ENCODE data around the gene PEAK3.

The PEAK3 gene

DNA sequence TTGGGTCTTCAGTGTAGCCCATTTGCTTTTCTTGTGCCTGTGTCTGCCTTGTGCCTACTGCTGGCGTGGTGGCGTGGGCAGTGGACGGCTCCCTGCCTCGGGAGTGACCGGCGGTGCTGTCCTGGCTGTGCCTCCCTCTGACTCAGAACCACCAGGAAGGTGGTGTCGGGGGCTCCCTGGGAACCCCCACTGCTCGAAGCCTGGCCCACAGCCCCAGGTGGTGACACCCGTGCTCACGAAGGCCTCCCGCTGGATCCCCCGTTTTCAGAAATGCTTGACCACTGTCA lies 37.9 kb downstream of the PEAK3 start:
- no peak for DNase-seq
- H3K14ac ChIP-seq (ENCODE audit: low read length in 2 of 2) = no peak overlapping the region
- no peak overlapping the region for H2BK12ac ChIP-seq (ENCODE audit: low read length in 2 of 2)
- no peak overlapping the region for H3K4ac ChIP-seq (ENCODE audit: low read depth in 1 of 2, low read length in 2 of 2)
- no peaks in the 10 kb centered on the region for H3K9me3 ChIP-seq (ENCODE audit: control insufficient read depth, low read length)
- H2AK5ac ChIP-seq (ENCODE audit: low read length, severe bottlenecking) = no peak overlapping the region
- H3K23ac ChIP-seq (ENCODE audit: low read length in 2 of 2) = no peak overlapping the region
- peaks cover 52 to 89% of the 10 kb centered on the region in 2 experiments for H3K36me3 ChIP-seq (ENCODE audit: control insufficient read depth in 1 of 2, insufficient read depth in 2 of 2, low read depth in 1 of 2, low read length in 2 of 2)
- no peak overlapping the region for H3K9ac ChIP-seq (ENCODE audit: low read length)
- H3K4me2 ChIP-seq (ENCODE audit: low read length, poor library complexity, severe bottlenecking) = no peak overlapping the region
- H2AFZ ChIP-seq (ENCODE audit: low read depth, low read length) = no peak overlapping the region
- H3K27ac ChIP-seq (ENCODE audit: low read length, poor library complexity, severe bottlenecking) = no peak overlapping the region
- no peak overlapping the region for H4K91ac ChIP-seq (ENCODE audit: low read length)
- H3K18ac ChIP-seq (ENCODE audit: low read depth in 1 of 2, low read length in 2 of 2) = no peak overlapping the region
- peaks cover 33% of the 10 kb centered on the region for H3K4me1 ChIP-seq (ENCODE audit: control insufficient read depth, insufficient read depth, low read depth, low read length)
- H3K79me1 ChIP-seq (replicated peaks; ENCODE audit: low read length, poor library complexity, severe bottlenecking) = peaks cover 27% of the 10 kb centered on the region
- H3K4me3 ChIP-seq (ENCODE audit: insufficient read depth in 1 of 2, low read depth in 1 of 2, low read length in 2 of 2) = no peak overlapping the region
- no peak overlapping the region for H2BK120ac ChIP-seq (ENCODE audit: low read depth, low read length)
- H2BK15ac ChIP-seq (ENCODE audit: low read depth, poor library complexity, severe bottlenecking) = no peak overlapping the region
- no peak overlapping the region for H4K8ac ChIP-seq (ENCODE audit: low read length)
- WGBS = 97% methylated on average over 12 of the region's 12 CpGs
- no peak overlapping the region for H2BK5ac ChIP-seq (ENCODE audit: low read depth, low read length, poor library complexity, severe bottlenecking)
- H3K27me3 ChIP-seq (ENCODE audit: control insufficient read depth in 1 of 2, insufficient read depth in 1 of 2, low read length in 2 of 2) = no peaks in the 10 kb centered on the region

DNA sequence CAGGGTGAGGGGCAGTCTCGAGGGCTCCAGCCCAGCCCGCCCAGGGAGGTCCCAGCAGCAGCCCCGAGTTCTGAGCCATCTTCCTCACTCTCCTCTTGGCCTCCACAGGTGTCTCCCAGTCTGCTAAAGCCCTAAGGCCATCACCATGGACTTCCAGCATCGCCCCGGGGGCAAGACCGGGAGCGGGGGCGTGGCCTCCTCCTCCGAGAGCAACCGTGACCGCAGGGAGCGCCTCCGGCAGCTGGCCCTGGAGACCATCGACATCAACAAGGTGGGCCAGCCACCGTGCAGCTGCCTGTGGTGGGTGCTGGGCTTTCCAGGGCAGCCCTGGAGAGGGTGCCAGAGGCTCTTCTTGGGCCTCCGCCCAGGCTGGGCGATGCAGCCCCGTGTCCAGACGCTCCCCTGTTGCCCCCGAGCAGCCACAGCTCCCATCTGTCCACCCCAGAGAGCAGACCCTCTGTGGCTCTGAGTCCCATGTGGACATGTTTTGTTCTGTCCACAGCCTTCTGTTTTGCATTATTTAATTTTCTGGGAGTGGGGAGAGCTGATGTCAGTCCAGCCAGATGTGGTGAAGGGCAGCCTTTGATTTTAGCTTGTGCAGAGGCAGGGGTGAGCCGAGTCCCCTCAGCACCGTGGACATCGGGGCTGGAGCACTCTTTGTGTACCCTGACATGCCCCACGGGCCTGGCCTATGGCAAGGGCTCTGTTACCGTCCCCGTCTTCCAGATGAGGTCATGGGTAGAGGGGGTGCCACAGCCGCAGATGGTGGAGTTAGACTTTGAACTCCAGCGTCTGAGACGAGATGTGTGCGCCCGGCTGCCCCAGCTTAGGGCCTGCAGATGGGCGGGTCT lies 38.5 kb downstream of the PEAK3 start:
- WGBS = 90% methylated on average over 31 of the region's 32 CpGs
- no peaks in the 10 kb centered on the region for H3K9me3 ChIP-seq (ENCODE audit: control insufficient read depth, low read length)
- DNase-seq = no peak

DNA sequence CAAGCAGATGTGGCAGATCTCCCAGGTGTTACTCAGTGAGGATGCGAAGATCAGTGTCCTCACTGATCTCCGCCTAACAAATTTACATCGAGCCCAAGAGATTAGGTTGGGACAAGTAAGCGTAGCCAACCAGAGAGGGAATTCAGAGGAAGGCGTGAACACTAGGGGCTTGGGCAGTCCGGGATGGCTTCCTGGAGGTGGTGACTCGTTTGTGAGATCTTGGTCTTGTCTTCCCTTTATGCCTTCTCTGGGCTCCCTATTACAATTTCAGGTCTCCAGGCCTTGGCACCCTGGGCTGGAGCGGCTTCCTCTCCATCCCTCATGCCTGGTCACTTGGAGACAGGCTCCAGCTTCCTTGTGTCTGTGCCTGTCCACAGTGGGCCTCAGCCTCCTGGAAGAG lies 39.2 kb downstream of the PEAK3 start:
- no peak overlapping the region for H2AK5ac ChIP-seq (ENCODE audit: low read length, severe bottlenecking)
- no peaks in the 10 kb centered on the region for H3K27me3 ChIP-seq (ENCODE audit: control insufficient read depth in 1 of 2, insufficient read depth in 1 of 2, low read length in 2 of 2)
- no peak overlapping the region for H2BK120ac ChIP-seq (ENCODE audit: low read depth, low read length)
- no peak overlapping the region for H3K4me3 ChIP-seq (ENCODE audit: insufficient read depth in 1 of 2, low read depth in 1 of 2, low read length in 2 of 2)
- no peak for DNase-seq
- H3K18ac ChIP-seq (ENCODE audit: low read depth in 1 of 2, low read length in 2 of 2) = no peak overlapping the region
- peaks cover 40% of the 10 kb centered on the region for H3K4me1 ChIP-seq (ENCODE audit: control insufficient read depth, insufficient read depth, low read depth, low read length)
- H3K27ac ChIP-seq (ENCODE audit: low read length, poor library complexity, severe bottlenecking) = no peak overlapping the region
- no peak overlapping the region for H2BK5ac ChIP-seq (ENCODE audit: low read depth, low read length, poor library complexity, severe bottlenecking)
- no peaks in the 10 kb centered on the region for H3K9me3 ChIP-seq (ENCODE audit: control insufficient read depth, low read length)
- H4K91ac ChIP-seq (ENCODE audit: low read length) = no peak overlapping the region
- H3K4ac ChIP-seq (ENCODE audit: low read depth in 1 of 2, low read length in 2 of 2) = peak overlapping the region in 1 of 2 experiments; percentile 38
- peak overlapping the region; percentile 28 for H4K8ac ChIP-seq (ENCODE audit: low read length)
- H3K79me1 ChIP-seq (replicated peaks; ENCODE audit: low read length, poor library complexity, severe bottlenecking) = peaks cover 20% of the 10 kb centered on the region
- no peak overlapping the region for H2BK15ac ChIP-seq (ENCODE audit: low read depth, poor library complexity, severe bottlenecking)
- no peak overlapping the region for H3K4me2 ChIP-seq (ENCODE audit: low read length, poor library complexity, severe bottlenecking)
- no peak overlapping the region for H2AFZ ChIP-seq (ENCODE audit: low read depth, low read length)
- 97% methylated on average over 8 of the region's 8 CpGs for WGBS
- H3K23ac ChIP-seq (ENCODE audit: low read length in 2 of 2) = no peak overlapping the region
- H2BK12ac ChIP-seq (ENCODE audit: low read length in 2 of 2) = no peak overlapping the region
- peaks cover 52 to 76% of the 10 kb centered on the region in 2 experiments for H3K36me3 ChIP-seq (ENCODE audit: control insufficient read depth in 1 of 2, insufficient read depth in 2 of 2, low read depth in 1 of 2, low read length in 2 of 2)
- no peak overlapping the region for H3K14ac ChIP-seq (ENCODE audit: low read length in 2 of 2)
- no peak overlapping the region for H3K9ac ChIP-seq (ENCODE audit: low read length)

More for the DNA sequence above, 38.5 kb downstream of the PEAK3 start:
- H2BK15ac ChIP-seq (ENCODE audit: low read depth, poor library complexity, severe bottlenecking) = no peak overlapping the region
- H3K4me2 ChIP-seq (ENCODE audit: low read length, poor library complexity, severe bottlenecking) = no peak overlapping the region
- H3K9ac ChIP-seq (ENCODE audit: low read length) = no peak overlapping the region
- no peak overlapping the region for H3K18ac ChIP-seq (ENCODE audit: low read depth in 1 of 2, low read length in 2 of 2)
- no peak overlapping the region for H3K4me3 ChIP-seq (ENCODE audit: insufficient read depth in 1 of 2, low read depth in 1 of 2, low read length in 2 of 2)
- H3K4me1 ChIP-seq (ENCODE audit: control insufficient read depth, insufficient read depth, low read depth, low read length) = peaks cover 37% of the 10 kb centered on the region
- no peaks in the 10 kb centered on the region for H3K27me3 ChIP-seq (ENCODE audit: control insufficient read depth in 1 of 2, insufficient read depth in 1 of 2, low read length in 2 of 2)
- H3K23ac ChIP-seq (ENCODE audit: low read length in 2 of 2) = no peak overlapping the region
- no peak overlapping the region for H2BK120ac ChIP-seq (ENCODE audit: low read depth, low read length)
- no peak overlapping the region for H3K4ac ChIP-seq (ENCODE audit: low read depth in 1 of 2, low read length in 2 of 2)
- peaks cover 49 to 83% of the 10 kb centered on the region in 2 experiments for H3K36me3 ChIP-seq (ENCODE audit: control insufficient read depth in 1 of 2, insufficient read depth in 2 of 2, low read depth in 1 of 2, low read length in 2 of 2)
- H4K8ac ChIP-seq (ENCODE audit: low read length) = no peak overlapping the region
- no peak overlapping the region for H2AK5ac ChIP-seq (ENCODE audit: low read length, severe bottlenecking)
- no peak overlapping the region for H3K14ac ChIP-seq (ENCODE audit: low read length in 2 of 2)
- no peak overlapping the region for H2BK12ac ChIP-seq (ENCODE audit: low read length in 2 of 2)
- peaks cover 25% of the 10 kb centered on the region for H3K79me1 ChIP-seq (replicated peaks; ENCODE audit: low read length, poor library complexity, severe bottlenecking)
- H4K91ac ChIP-seq (ENCODE audit: low read length) = no peak overlapping the region
- H2AFZ ChIP-seq (ENCODE audit: low read depth, low read length) = no peak overlapping the region
- H3K27ac ChIP-seq (ENCODE audit: low read length, poor library complexity, severe bottlenecking) = no peak overlapping the region
- H2BK5ac ChIP-seq (ENCODE audit: low read depth, low read length, poor library complexity, severe bottlenecking) = no peak overlapping the region

DNA sequence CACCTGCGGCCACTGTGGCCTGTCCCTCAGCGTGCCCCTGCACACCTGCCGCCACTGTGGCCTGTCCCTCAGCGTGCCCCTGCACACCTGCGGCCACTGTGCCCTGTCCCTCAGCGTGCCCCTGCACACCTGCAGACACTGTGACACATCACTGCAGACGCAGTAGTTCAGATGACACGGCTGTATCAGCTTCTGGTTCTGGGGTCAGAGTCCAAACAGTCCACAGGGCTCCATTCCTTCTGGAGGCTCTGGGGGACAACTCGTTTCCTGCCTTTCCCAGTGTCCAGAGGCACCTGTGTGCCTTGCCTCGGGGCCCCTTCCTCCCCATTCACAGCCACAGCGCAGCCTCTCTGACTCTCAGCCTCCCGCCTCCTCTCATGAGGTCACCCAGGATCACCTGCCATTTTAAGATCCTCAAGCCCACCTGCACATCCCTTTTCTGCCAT lies 39.9 kb downstream of the PEAK3 start:
- 94% methylated on average over 12 of the region's 12 CpGs for WGBS
- H3K4me3 ChIP-seq (ENCODE audit: insufficient read depth in 1 of 2, low read depth in 1 of 2, low read length in 2 of 2) = no peak overlapping the region

More for the DNA sequence above, 39.9 kb downstream of the PEAK3 start:
- H2BK120ac ChIP-seq (ENCODE audit: low read depth, low read length) = no peak overlapping the region
- H3K27me3 ChIP-seq (ENCODE audit: control insufficient read depth in 1 of 2, insufficient read depth in 1 of 2, low read length in 2 of 2) = no peaks in the 10 kb centered on the region
- no peak overlapping the region for H3K23ac ChIP-seq (ENCODE audit: low read length in 2 of 2)
- H3K27ac ChIP-seq (ENCODE audit: low read length, poor library complexity, severe bottlenecking) = no peak overlapping the region
- no peak for DNase-seq
- H4K8ac ChIP-seq (ENCODE audit: low read length) = no peak overlapping the region
- no peak overlapping the region for H2AK5ac ChIP-seq (ENCODE audit: low read length, severe bottlenecking)
- H2BK15ac ChIP-seq (ENCODE audit: low read depth, poor library complexity, severe bottlenecking) = no peak overlapping the region
- no peak overlapping the region for H2BK12ac ChIP-seq (ENCODE audit: low read length in 2 of 2)
- H2BK5ac ChIP-seq (ENCODE audit: low read depth, low read length, poor library complexity, severe bottlenecking) = no peak overlapping the region
- H3K4ac ChIP-seq (ENCODE audit: low read depth in 1 of 2, low read length in 2 of 2) = no peak overlapping the region
- peaks cover 46 to 74% of the 10 kb centered on the region in 2 experiments for H3K36me3 ChIP-seq (ENCODE audit: control insufficient read depth in 1 of 2, insufficient read depth in 2 of 2, low read depth in 1 of 2, low read length in 2 of 2)
- H3K14ac ChIP-seq (ENCODE audit: low read length in 2 of 2) = no peak overlapping the region
- H4K91ac ChIP-seq (ENCODE audit: low read length) = peak overlapping the region; percentile 61
- peaks cover 18% of the 10 kb centered on the region for H3K79me1 ChIP-seq (replicated peaks; ENCODE audit: low read length, poor library complexity, severe bottlenecking)
- no peaks in the 10 kb centered on the region for H3K9me3 ChIP-seq (ENCODE audit: control insufficient read depth, low read length)
- no peak overlapping the region for H3K18ac ChIP-seq (ENCODE audit: low read depth in 1 of 2, low read length in 2 of 2)
- no peak overlapping the region for H3K9ac ChIP-seq (ENCODE audit: low read length)
- H3K4me1 ChIP-seq (ENCODE audit: control insufficient read depth, insufficient read depth, low read depth, low read length) = peaks cover 39% of the 10 kb centered on the region
- no peak overlapping the region for H2AFZ ChIP-seq (ENCODE audit: low read depth, low read length)
- no peak overlapping the region for H3K4me2 ChIP-seq (ENCODE audit: low read length, poor library complexity, severe bottlenecking)

Measured in mesenchymal stem cell (in vitro differentiated cells and primary cell).